ENCODE measurements around the gene CACNA1I. TPM values are rescaled to one million over a fixed set of nuclear protein-coding genes. Genes with fewer than 3 reads are reported as not detected.

CACNA1I gene
- total and polyA plus RNA-seq, 2 donors from 2014 or later: 0.63 TPM; not detected in 1

DNA sequence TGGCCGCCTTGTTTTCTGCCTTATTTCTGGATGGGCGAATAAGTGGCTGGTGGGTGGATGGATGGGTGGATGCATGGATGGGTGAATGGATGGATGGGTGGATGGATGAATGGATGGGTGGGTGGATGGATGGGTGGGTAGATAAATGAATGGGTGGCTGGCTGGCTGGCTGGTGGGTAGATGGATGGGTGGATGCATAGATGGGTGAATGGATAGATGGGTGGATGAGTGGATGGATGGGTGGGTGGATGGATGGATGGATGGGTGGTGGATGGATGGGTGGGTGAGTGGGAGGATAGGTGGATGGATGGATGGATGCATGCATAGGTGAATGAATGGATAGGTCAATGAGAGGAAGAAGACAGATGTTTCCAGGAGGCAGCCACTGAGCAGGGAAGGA, 98.9 kb downstream of the CACNA1I start:
- intact Hi-C loops (cut with DNase I): no loop called here
- H3K4me1 ChIP-seq (ENCODE audit: control insufficient read depth in 2 of 3, insufficient read depth in 2 of 3, low read depth in 1 of 3, low read length in 3 of 3): no peaks in the 10 kb centered on the region
- peaks cover 0 to 24% (median 8%) of the 10 kb centered on the region in 3 donors for H3K9me3 ChIP-seq (ENCODE audit: control insufficient read depth in 2 of 3, insufficient read depth in 1 of 3, low read length in 3 of 3)
- no peak overlapping the region for H3K9ac ChIP-seq (ENCODE audit: low read length in 3 of 3)
- H3K27ac ChIP-seq (ENCODE audit: low read depth in 2 of 2, low read length in 2 of 2): no peak overlapping the region
- no peak for DNase-seq
- no peak overlapping the region for H3K4me3 ChIP-seq (ENCODE audit: low read length in 3 of 3)
- no peaks in the 10 kb centered on the region for H3K27me3 ChIP-seq (ENCODE audit: control insufficient read depth, insufficient read depth, low read length)
- TF ChIP-seq, protein P1, sequence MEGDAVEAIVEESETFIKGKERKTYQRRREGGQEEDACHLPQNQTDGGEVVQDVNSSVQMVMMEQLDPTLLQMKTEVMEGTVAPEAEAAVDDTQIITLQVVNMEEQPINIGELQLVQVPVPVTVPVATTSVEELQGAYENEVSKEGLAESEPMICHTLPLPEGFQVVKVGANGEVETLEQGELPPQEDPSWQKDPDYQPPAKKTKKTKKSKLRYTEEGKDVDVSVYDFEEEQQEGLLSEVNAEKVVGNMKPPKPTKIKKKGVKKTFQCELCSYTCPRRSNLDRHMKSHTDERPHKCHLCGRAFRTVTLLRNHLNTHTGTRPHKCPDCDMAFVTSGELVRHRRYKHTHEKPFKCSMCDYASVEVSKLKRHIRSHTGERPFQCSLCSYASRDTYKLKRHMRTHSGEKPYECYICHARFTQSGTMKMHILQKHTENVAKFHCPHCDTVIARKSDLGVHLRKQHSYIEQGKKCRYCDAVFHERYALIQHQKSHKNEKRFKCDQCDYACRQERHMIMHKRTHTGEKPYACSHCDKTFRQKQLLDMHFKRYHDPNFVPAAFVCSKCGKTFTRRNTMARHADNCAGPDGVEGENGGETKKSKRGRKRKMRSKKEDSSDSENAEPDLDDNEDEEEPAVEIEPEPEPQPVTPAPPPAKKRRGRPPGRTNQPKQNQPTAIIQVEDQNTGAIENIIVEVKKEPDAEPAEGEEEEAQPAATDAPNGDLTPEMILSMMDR (IDR thresholded peaks at IDR 0.05; ENCODE audit: borderline replicate concordance, extremely low read depth, insufficient read depth): no peak
- FAIRE-seq: no peak
- no peaks in the 10 kb centered on the region for H3K36me3 ChIP-seq (ENCODE audit: control insufficient read depth in 2 of 3, insufficient read depth in 3 of 3, low read length in 3 of 3)

DNA sequence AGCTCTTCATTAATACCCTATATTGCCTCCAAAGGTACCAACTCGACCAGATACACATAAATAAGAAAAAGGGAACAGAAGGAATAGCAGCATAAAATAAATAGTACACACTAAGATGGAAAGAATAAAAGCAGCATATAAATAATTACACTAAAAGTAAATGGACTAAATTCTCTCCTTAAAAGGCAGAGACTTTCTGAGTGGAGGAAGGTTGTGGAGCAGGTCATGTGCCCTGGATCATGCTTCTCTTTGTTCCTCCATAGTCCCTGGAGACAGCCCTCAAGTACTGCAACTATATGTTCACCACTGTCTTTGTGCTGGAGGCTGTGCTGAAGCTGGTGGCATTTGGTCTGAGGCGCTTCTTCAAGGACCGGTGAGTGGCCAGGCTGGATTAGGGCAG, 101.4 kb downstream of the CACNA1I start:
- Histone ChIP-seq H3K27me3 (ENCODE audit: control insufficient read depth, insufficient read depth, low read length) (peaks cover 2% of the 10 kb centered on the region), H3K27ac (ENCODE audit: low read depth in 2 of 2, low read length in 2 of 2) (no peak overlapping the region), H3K9ac (ENCODE audit: low read length in 3 of 3) (no peak overlapping the region), H3K4me1 (ENCODE audit: control insufficient read depth in 2 of 3, insufficient read depth in 2 of 3, low read depth in 1 of 3, low read length in 3 of 3) (no peaks in the 10 kb centered on the region), H3K9me3 (ENCODE audit: control insufficient read depth in 2 of 3, insufficient read depth in 1 of 3, low read length in 3 of 3) (peaks cover 0 to 24% (median 8%) of the 10 kb centered on the region in 3 donors), H3K36me3 (ENCODE audit: control insufficient read depth in 2 of 3, insufficient read depth in 3 of 3, low read length in 3 of 3) (no peaks in the 10 kb centered on the region), H3K4me3 (ENCODE audit: low read length in 3 of 3) (no peak overlapping the region)
- intact Hi-C loops (cut with DNase I): no loop called here
- TF ChIP-seq, protein P1 (IDR thresholded peaks at IDR 0.05; ENCODE audit: borderline replicate concordance, extremely low read depth, insufficient read depth): no peak
- DNase-seq (no peak), FAIRE-seq (no peak)

GRCh38 chr22:39674536-39674935, 104.0 kb downstream of the CACNA1I start:
- no peaks in the 10 kb centered on the region for H3K4me1 ChIP-seq (ENCODE audit: control insufficient read depth in 2 of 3, insufficient read depth in 2 of 3, low read depth in 1 of 3, low read length in 3 of 3)
- FAIRE-seq: no peak
- H3K4me3 ChIP-seq (ENCODE audit: low read length in 3 of 3): no peak overlapping the region
- no peak overlapping the region for H3K9ac ChIP-seq (ENCODE audit: low read length in 3 of 3)
- intact Hi-C loops (cut with DNase I): no loop called here
- no peaks in the 10 kb centered on the region for H3K36me3 ChIP-seq (ENCODE audit: control insufficient read depth in 2 of 3, insufficient read depth in 3 of 3, low read length in 3 of 3)
- no peak overlapping the region for H3K27ac ChIP-seq (ENCODE audit: low read depth in 2 of 2, low read length in 2 of 2)
- peaks cover 0 to 24% (median 8%) of the 10 kb centered on the region in 3 donors for H3K9me3 ChIP-seq (ENCODE audit: control insufficient read depth in 2 of 3, insufficient read depth in 1 of 3, low read length in 3 of 3)
- DNase-seq: no peak
- TF ChIP-seq, protein P1 (IDR thresholded peaks at IDR 0.05; ENCODE audit: borderline replicate concordance, extremely low read depth, insufficient read depth): no peak
- H3K27me3 ChIP-seq (ENCODE audit: control insufficient read depth, insufficient read depth, low read length): peaks cover 2% of the 10 kb centered on the region

- Histone ChIP-seq H3K9ac (ENCODE audit: low read length in 3 of 3) (no peak overlapping the region), H3K9me3 (ENCODE audit: control insufficient read depth in 2 of 3, insufficient read depth in 1 of 3, low read length in 3 of 3) (peaks cover 0 to 22% (median 6%) of the 10 kb centered on the region in 3 donors), H3K4me1 (ENCODE audit: control insufficient read depth in 2 of 3, insufficient read depth in 2 of 3, low read depth in 1 of 3, low read length in 3 of 3) (no peaks in the 10 kb centered on the region), H3K36me3 (ENCODE audit: control insufficient read depth in 2 of 3, insufficient read depth in 3 of 3, low read length in 3 of 3) (no peaks in the 10 kb centered on the region), H3K27ac (ENCODE audit: low read depth in 2 of 2, low read length in 2 of 2) (no peak overlapping the region), H3K4me3 (ENCODE audit: low read length in 3 of 3) (no peak overlapping the region), H3K27me3 (ENCODE audit: control insufficient read depth, insufficient read depth, low read length) (peaks cover 2% of the 10 kb centered on the region)
- TF ChIP-seq, protein P1 (IDR thresholded peaks at IDR 0.05; ENCODE audit: borderline replicate concordance, extremely low read depth, insufficient read depth): no peak
- intact Hi-C loops (cut with DNase I): no loop called here
- no peak for DNase-seq
- FAIRE-seq: no peak
Observed at GRCh38 chr22:39675947-39676346, 105.4 kb downstream of the CACNA1I start.
